Astrocyte (in vitro differentiated cells and primary cell): ENCODE results near the gene G6PC1.

ENCODE experiments used
- CTCF ChIP-seq: IDR thresholded peaks from 2 replicates; pipeline ENCODE4 v1.5.1; 2011; ENCODE audit warnings: low read depth, mild to moderate bottlenecking, inconsistent platforms, low read length, moderate library complexity; ENCODE audit not compliant: insufficient read depth
- EZH2 ChIP-seq: IDR thresholded peaks from 2 replicates; pipeline ENCODE4 v1.6.1; 2012; ENCODE audit warnings: mild to moderate bottlenecking, low read length, inconsistent platforms; ENCODE audit not compliant: insufficient read depth

GRCh38 chr17:42880776-42881310, 19.8 kb upstream of the G6PC1 start:
- no peak for TF ChIP-seq CTCF
- no peak for TF ChIP-seq EZH2
